NCI-H1417 (cell line): ENCODE results near the gene PYGO1.
A peak's percentile ranks its signal among the peaks of the same experiment; 100 is the strongest.
"Not testable (repeated sequence)": the region's sequence is repeated elsewhere in the genome, so short reads cannot be mapped to it uniquely, and the experiment has no call there.

Experiments used
- DNase-seq, 3 experiments: peaks; one replicate each; lab custom pipeline; 2025; lab: John Stamatoyannopoulos, UW

PYGO1 gene

DNA sequence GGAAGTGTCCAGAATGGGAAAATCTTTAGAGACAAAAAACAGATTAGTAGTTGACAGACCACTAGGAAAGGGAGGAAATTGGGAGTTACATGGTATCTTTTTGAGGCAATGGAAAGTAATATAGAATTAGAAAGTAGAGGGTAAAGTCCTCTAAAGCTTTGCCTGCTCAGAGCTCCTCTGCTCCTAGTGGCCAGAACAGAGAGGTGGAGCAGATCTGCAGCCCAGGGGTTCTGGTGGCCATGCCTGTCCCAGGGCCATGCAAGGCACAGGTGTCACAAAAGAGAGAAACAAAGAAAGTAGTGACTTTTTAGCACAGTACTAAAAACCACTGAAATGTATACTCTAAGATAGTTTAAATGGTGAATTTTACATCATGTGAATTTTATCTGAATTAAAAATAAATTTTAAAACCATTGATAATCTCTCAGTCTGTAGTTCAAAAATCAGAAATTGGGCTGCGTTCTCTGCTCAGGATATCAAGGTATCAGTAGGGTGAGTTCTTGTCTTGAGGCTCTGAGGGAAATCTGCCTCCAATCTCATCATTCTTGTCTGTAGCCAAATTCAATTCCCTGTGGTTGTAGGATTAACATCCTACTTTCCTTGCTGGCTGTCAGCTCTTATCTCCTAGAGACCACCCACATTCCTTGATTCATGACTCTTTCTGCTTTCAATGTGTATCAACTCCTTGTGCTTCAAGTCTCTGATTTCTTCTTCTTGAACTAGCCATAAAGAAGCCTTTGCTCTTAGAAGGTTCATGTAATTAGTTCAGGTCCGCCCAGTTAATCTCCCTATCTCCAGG is 23.6 kb downstream of the PYGO1 start:
- no peak for DNase-seq

DNA sequence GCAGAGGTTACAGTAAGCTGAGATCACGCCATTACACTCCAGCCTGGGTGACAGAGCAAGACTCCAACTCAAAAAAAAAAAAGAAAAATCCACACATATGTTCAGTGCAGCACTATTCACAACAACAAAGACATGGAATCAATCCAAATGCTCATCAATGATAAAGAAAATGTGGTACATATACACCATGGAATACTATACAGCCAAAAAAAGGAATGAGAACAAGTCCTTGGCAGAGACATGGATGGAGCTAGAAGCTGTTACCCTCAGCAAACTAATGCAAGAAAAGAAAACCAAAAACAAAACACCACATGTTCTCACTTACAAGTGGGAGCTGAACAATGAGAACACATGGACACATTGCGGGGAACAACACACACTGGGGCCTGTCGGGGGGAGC is 25.5 kb downstream of the PYGO1 start:
- DNase-seq, result no peak

DNA sequence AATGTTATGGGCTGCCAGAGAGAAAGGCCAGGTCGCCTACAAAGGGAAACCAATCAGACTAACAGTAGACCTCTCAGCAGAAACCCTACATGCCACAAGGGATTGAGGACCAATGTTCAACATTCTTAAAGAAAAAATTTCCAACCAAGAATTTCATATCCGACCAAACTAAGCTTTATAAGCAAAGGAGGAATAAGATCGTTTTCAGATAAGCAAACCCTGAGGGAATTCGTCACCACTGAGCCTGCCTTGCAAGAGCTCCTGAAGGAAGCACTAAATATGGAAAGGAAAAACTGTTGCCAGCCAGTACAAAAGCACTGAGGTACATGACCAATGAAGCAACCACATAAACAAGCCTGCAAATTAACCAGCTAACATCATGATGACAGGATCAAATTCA is 33.1 kb downstream of the PYGO1 start:
- DNase-seq, result peak in 1 of 3 experiments; percentile 6

DNA sequence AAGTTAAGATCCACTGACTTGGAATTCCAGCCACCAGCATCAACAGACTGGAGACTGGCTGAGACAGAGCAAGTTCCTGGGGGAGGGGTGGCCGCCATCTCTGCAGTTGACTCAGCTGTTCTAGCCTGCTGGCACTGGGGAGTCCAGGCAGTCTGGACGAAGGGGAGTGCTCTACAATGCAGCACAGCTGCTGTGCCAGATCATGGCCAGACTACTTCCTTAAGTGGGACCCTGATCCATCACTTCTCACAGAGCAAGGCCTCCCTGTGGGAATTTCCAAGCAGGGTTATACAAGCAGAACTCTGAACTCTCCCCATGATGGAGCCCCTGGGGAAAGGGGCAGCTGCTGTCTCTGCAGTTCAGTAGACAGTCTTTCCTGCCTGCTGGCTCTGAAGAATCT is 35.2 kb downstream of the PYGO1 start:
- DNase-seq, result no peak

- DNase-seq, result no peak
Observed at GRCh38 chr15:55552451-55552850, 35.7 kb downstream of the PYGO1 start.

DNA sequence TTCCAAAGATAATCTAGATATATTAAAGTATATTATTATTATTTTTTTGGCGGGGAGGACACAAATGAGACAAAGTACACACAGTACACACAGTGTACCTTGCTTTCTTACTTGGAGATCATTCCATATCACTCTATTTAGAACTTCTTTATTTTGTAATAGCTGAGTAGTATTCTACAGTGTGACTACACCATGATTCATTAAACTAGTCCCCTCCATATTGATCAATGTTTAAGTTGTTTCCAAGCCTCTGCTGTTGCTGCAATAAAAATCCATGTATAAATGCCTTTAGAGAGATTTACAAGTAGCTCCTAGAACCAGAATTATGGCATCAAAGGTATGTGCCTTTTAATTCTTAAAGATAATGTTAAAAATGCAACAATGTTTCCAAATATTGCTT is 38.8 kb downstream of the PYGO1 start:
- no peak for DNase-seq

DNA sequence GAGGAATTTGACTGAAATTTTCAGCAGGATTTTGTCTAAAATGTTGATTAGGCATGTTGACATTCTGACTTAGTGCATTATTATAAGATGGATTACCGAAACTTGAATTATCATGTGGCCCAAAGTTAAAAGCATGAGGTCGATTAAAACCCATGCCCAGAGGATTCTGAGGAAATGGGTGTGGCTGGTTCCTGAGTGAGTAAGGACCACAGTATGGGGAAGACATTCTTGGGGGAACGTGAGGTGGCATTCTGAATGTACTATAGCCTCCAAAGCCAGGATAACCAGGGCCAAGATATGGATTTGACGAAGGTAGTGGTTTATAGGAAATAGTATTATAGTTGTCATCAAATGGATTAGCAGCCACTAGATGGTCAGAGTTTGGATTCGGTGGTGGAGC is 41.4 kb downstream of the PYGO1 start:
- no peak for DNase-seq

- no peak for DNase-seq
Observed at GRCh38 chr15:55535436-55535835, 52.7 kb downstream of the PYGO1 start.

DNA sequence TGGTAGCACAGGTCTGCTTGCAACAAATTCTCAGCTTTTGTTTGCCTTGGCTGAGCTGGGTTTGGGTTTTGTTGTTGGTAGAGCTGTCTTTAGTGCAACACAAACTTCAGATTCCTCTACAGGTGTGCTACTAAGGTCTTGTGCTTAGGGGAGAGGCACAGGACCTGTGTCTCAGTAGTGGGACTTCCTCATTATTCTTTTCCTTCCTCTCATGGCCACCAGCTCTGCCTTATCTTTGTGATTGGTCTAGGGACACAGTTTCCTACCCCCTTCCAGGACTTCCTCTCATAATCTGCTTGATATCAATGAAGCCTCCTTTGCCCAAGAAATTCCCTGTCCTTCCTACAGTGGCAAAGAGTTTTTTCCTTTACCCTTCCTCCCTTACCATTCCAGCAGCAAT is 55.2 kb downstream of the PYGO1 start:
- DNase-seq, result no peak

DNA sequence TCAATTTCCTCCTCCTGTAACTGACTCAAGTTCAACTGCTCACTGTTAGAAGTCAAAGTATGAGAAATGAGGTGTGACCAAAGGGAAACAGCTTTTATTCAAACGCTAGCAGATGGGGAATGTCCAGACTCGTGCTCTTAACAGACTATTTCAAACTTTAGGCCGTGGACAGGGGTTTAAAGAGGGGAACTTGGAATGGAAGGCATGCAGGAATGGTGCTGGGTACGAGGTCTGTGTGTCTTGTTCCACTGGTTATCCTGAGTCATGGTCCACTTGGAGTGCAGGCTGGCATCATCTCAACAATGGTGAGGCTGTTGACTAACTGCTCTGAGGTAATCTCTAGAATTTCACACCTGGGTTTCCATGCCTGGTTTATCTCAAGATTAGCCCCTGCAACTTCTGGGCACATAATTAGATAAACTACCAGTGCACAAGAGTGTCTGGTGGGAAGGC is 57.3 kb downstream of the PYGO1 start:
- no peak for DNase-seq

- no peak for DNase-seq
Observed at GRCh38 chr15:55528812-55529211, 59.3 kb downstream of the PYGO1 start.

GRCh38 chr15:55527150-55527549 is 61.0 kb downstream of the PYGO1 start:
- DNase-seq, result no peak

DNA sequence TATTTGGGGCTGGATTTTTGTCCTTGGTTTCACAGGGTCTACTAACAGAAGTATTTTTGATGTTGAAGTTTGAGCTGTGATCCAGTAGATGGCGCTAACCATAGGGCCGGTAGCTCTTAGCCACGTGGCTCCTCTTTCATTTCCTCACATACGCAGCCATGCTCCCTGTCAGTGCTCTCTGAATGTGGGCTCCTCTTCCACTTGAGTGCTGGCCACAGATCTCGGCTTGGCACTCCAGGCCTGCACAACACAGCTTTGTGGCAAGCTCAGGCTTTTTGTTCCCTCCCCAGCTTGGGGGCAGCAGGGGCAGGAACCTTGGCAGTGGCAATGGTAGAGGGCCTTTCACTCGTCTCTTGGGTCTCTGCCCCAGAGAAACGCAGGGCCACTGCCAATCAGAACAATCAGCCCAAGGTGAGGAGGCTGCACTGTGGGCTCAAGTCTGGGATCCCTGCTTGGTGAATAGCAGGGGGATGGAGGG is 61.5 kb downstream of the PYGO1 start:
- peak; percentile 15 to 22 (median 20) for DNase-seq

DNA sequence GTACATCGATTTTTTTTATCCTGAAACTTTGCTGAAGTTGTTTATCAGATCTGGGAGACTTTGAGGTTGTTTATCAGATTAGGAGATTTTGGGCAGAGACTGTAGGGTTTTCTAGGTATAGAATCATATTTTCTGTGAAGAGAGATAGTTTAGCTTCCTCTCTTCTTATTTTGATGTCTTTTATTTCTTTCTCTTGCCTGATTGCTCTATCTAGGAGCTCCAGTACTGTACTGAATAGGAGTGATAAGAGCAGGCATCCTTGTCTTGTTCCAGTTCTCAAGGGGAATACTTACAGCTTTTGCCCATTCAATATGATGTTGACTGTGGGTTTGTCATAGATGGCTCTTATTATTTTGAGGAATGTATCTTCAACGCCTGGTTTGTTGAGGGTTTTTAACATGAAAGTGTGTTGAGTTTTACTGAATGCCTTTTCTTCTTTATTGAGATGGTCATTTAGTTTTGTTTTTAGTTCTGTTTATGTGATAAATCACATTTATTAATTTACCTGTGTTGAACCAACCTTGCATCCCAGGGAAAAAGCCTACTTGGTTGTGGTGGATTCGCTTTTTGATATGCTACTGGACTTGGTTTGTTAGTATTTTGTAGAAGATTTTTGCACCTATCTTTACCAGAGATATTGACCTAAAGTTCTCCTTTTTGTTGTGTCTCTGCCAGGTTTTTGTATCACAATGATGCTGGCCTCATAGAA is 65.2 kb downstream of the PYGO1 start:
- no peak for DNase-seq

DNA sequence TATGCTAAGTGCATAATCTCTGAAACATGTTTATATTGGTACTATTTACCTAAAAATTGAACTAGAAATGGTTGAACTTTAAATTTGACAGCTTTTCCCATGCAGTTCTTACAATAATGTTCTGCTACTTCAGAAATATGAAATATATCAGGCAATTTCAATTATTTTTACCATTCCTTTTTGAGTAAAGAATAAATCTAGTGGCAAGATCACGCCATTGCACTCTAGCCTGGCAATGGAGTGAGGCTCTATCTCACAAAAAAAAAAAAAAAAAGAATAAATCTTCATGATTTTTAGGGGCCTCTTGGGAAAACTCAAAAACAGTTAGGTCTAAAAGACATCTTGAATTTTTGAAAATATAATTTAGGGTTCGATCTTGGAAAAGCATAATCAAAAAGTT is 69.5 kb downstream of the PYGO1 start:
- DNase-seq, result no peak

- DNase-seq, result no peak
Observed at GRCh38 chr15:55518009-55518408, 70.1 kb downstream of the PYGO1 start.

- DNase-seq, result no peak
Observed at GRCh38 chr15:55515991-55516776, 72.0 kb downstream of the PYGO1 start.

DNA sequence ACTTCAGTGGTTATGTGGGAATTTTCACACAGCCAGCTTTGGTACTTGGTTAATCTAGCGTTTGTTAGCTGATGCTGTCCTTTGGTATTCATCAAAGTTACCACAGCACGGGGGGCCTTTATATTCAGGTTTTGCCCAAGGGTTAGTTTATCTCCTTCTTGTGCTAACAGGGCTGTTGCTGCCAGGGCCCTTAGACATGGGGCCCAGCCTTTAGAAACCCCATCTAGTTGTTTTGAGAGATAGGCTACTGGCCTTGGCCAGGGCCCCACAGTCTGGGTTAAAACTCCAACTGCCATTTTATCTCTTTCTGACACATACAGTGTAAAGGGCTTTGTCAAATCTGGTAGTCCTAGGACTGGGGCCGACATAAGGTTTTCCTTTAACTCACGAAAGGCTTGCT is 72.7 kb downstream of the PYGO1 start:
- no peak for DNase-seq

DNA sequence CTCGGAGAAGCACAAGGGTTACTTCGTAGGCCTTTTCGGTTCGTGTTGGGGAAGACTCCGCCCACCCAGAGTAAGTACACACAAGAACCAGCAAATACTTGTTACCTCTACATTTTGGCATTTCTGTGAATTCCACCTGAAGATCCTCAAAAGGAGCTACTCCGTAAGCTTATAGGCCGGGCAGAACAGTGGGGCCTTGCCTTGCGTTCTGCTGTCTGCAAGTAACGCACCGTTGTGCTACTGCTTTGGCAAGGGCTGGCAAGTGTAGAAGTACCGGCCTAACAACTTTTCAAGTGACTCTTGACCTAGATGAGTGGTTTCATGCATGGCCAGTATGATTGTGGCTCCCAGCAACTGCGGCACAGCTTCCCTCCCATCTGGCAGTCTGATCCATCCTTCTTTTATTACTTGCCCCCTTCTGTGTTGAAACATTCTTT is 73.7 kb downstream of the PYGO1 start:
- DNase-seq, result peak in 1 of 3 experiments; percentile 26

DNA sequence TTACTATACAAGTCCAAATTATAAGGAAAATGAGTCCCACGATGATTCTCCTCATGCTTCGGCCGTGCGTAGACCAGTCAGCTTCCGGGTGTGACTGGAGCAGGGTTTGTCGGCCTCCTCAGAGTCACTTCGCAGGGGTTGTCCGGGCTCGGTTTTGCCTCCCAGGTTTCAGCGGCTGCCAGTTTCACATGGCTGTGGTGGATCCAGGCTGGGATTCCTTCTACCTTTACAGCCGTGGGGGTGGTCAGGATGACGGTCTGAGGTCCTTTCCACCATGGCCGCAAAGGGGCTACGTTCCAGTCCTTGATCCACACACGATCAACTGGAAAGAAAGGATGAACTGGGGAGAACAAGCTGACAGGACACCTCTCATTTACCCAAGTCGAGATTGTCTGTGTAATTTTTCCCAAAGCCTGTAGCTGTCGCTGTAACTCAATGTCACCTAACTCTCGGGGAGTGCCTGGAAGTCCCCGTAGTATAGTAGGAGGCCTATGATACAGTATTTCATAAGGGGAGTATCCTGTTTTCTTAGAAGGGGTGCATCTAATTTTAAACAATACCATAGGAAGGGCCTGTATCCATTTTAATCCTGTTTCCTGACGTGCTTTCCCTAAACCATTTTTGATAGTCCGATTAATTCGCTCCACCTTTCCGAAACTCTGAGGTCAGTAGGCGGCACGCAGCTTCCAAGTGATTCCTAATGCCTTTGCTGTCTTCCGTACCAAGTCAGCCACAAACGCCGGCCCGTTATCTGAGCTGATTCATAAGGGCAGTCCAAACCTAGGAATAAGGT is 74.3 kb downstream of the PYGO1 start:
- DNase-seq, result not testable (repeated sequence)

GRCh38 chr15:55513152-55513551 is 75.0 kb downstream of the PYGO1 start:
- no peak for DNase-seq

DNA sequence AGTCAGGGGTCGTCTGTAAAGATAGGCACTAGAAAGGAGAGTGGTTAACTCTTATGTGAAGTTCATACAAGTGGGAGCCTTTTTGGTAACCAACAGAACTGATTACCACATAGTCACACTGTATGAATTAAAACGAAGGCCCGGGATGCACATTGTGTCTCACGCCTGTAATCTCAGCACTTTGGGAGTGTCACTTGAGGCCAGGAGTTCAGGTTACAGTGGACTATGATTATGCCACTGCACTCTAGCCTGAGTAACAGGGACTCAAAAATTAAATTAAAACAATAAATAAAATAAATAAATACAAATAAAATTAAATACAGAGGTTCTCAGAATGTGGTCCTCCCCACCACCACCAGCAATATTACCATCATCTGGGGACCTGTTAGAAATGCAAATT is 80.6 kb downstream of the PYGO1 start:
- DNase-seq, result no peak
